ENCODE measurements around the gene PLEKHH1. TPM values are rescaled to one million over a fixed set of nuclear protein-coding genes. Genes with fewer than 3 reads are reported as not detected.

The PLEKHH1 gene
- total and polyA plus RNA-seq, 7 donors = 1.1 to 4.5 (median 2.5) TPM

GRCh38 chr14:67497216-67497615 is 35.9 kb upstream of the PLEKHH1 start:
- Histone ChIP-seq H3K27me3 (ENCODE audit: insufficient read depth in 3 of 3, low read length in 2 of 3) (no peaks in the 10 kb centered on the region), H3K4me1 (no peaks in the 10 kb centered on the region), H3K27ac (no peak overlapping the region), H3K9me3 (peaks cover 6% of the 10 kb centered on the region), H3K4me3 (no peak overlapping the region), H3K36me3 (ENCODE audit: insufficient read depth in 1 of 2, low read depth in 1 of 2) (no peaks in the 10 kb centered on the region)
- DNase-seq (no peak), ATAC-seq (no peak)
- intact Hi-C loops (cut with DNase I) = no loop called here
- WGBS, 3 donors = 88 to 89% (median 88%) methylated on average over 13 of the region's 13 CpGs
- no peak for TF ChIP-seq CTCF (IDR thresholded peaks at IDR 0.05)

DNA sequence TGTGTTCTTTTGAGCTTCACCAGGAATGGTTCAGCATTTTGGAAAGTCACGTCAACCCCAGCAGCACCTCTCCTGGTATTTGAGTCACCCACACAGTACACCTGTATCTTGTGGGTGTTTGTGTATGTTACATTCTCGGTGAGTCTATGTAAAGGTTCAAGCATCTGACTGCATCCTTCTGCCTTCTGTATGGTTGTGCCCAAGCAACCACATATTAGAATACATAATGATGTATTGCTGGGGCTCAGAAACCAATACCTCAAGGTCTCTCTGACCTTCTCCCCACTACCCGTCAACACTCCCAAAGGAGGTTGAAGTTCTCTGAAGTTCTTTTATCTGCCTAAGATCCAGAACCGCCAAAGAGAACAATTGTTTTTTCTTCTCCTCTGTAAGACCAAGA is 35.4 kb upstream of the PLEKHH1 start:
- H3K4me3 ChIP-seq = no peak overlapping the region
- no peaks in the 10 kb centered on the region for H3K27me3 ChIP-seq (ENCODE audit: insufficient read depth in 3 of 3, low read length in 2 of 3)
- H3K4me1 ChIP-seq = no peaks in the 10 kb centered on the region
- no peak overlapping the region for H3K27ac ChIP-seq
- no peak for TF ChIP-seq CTCF (IDR thresholded peaks at IDR 0.05)
- intact Hi-C loops (cut with DNase I) = no loop called here
- ATAC-seq (no peak), DNase-seq (no peak)
- WGBS, 3 donors = 92 to 99% (median 96%) methylated on average over 4 of the region's 4 CpGs
- no peaks in the 10 kb centered on the region for H3K36me3 ChIP-seq (ENCODE audit: insufficient read depth in 1 of 2, low read depth in 1 of 2)
- peaks cover 6% of the 10 kb centered on the region for H3K9me3 ChIP-seq

DNA sequence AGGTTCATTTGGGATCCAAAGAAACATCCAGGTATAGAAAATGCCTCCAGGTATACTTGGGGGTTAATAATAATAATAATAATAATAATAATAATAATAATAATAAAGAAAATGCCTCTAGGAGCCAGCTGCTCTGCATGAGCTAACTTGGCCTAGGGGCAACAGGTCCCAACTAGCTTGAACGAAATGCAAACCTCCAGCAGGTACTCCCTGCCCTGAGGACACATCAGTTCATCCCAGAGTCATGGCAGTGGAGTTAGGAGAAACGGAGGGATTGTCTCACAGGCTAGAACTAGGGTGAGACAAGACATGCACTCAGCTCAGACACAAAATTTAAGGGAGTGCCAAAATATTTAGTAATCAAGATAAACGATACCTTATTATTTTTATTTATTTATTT is 32.1 kb upstream of the PLEKHH1 start:
- 82 to 91% (median 90%) methylated on average over 3 of the region's 3 CpGs for WGBS, 3 donors
- no peaks in the 10 kb centered on the region for H3K36me3 ChIP-seq (ENCODE audit: insufficient read depth in 1 of 2, low read depth in 1 of 2)
- no peaks in the 10 kb centered on the region for H3K9me3 ChIP-seq
- H3K4me1 ChIP-seq = no peaks in the 10 kb centered on the region
- intact Hi-C loops (cut with DNase I) = no loop called here
- H3K4me3 ChIP-seq = no peak overlapping the region
- H3K27me3 ChIP-seq (ENCODE audit: insufficient read depth in 3 of 3, low read length in 2 of 3) = no peaks in the 10 kb centered on the region
- H3K27ac ChIP-seq = no peak overlapping the region
- ATAC-seq (no peak), DNase-seq (no peak)
- TF ChIP-seq CTCF (IDR thresholded peaks at IDR 0.05) = no peak

DNA sequence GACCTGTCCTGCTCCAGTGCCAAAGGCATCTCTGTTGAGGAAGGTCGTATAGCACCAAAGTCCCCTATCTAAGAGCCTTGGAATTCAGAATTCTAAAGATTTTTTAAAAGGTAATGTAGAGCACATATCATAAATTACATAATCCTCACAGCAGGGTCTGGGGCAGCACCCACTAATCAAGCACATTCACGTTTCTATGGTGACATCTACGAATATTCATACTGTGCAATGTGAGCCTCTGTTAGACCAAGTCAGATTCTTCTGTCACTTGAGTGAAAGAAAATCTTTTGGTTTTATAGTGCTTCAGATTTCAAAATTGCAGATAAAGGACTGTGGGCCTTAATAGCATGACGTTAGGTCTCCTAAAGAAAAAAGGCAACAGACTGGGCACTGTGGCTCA is 31.4 kb upstream of the PLEKHH1 start:
- Histone ChIP-seq H3K4me1 (no peaks in the 10 kb centered on the region), H3K4me3 (no peak overlapping the region), H3K27me3 (ENCODE audit: insufficient read depth in 3 of 3, low read length in 2 of 3) (no peaks in the 10 kb centered on the region), H3K36me3 (ENCODE audit: insufficient read depth in 1 of 2, low read depth in 1 of 2) (no peaks in the 10 kb centered on the region), H3K9me3 (no peaks in the 10 kb centered on the region), H3K27ac (no peak overlapping the region)
- no peak for TF ChIP-seq CTCF (IDR thresholded peaks at IDR 0.05)
- ATAC-seq = no peak
- WGBS, 3 donors = 61 to 79% (median 66%) methylated on average over 4 of the region's 4 CpGs
- intact Hi-C loops (cut with DNase I) = no loop called here
- no peak for DNase-seq

- no peak for TF ChIP-seq CTCF (IDR thresholded peaks at IDR 0.05)
- H3K4me1 ChIP-seq = no peaks in the 10 kb centered on the region
- ATAC-seq (no peak), DNase-seq (no peak)
- H3K27ac ChIP-seq = no peak overlapping the region
- H3K9me3 ChIP-seq = no peaks in the 10 kb centered on the region
- no peak overlapping the region for H3K4me3 ChIP-seq
- 62 to 79% (median 71%) methylated on average over 6 of the region's 6 CpGs for WGBS, 3 donors
- H3K27me3 ChIP-seq (ENCODE audit: insufficient read depth in 3 of 3, low read length in 2 of 3) = no peaks in the 10 kb centered on the region
- no peaks in the 10 kb centered on the region for H3K36me3 ChIP-seq (ENCODE audit: insufficient read depth in 1 of 2, low read depth in 1 of 2)
- intact Hi-C loops (cut with DNase I) = no loop called here
These were observed 30.2 kb upstream of the PLEKHH1 start for GRCh38 chr14:67502867-67503266.
